Stimulated activated CD8-positive, alpha-beta memory T cell treated with anti-CD3 and anti-CD28 coated beads, Interleukin-15, amount 100 ng/mL, for 48 hours (primary cell): ENCODE measurements around the gene ZNF414.
"Not testable (repeated sequence)": the region's sequence is repeated elsewhere in the genome, so short reads cannot be mapped to it uniquely, and the experiment has no call there.

Experiments used
- DNase-seq, 2 donors: peaks; one replicate each; pipeline ENCODE4 v3.0.0-alpha.2; 2020; ENCODE audit warnings: low read depth in 2 of 2

The ZNF414 gene, protein sequence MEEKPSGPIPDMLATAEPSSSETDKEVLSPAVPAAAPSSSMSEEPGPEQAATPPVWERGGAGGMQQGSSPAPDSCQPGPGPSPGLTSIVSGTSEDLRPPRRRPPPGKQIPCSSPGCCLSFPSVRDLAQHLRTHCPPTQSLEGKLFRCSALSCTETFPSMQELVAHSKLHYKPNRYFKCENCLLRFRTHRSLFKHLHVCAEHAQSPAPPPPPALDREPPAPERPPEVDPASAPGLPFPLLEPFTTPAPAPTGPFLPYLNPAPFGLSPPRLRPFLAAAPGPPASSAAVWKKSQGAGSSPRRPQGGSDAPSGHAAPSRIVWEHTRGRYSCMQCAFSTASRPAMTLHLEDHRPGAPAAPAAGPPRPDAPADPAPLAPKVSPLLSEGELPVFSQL

DNA sequence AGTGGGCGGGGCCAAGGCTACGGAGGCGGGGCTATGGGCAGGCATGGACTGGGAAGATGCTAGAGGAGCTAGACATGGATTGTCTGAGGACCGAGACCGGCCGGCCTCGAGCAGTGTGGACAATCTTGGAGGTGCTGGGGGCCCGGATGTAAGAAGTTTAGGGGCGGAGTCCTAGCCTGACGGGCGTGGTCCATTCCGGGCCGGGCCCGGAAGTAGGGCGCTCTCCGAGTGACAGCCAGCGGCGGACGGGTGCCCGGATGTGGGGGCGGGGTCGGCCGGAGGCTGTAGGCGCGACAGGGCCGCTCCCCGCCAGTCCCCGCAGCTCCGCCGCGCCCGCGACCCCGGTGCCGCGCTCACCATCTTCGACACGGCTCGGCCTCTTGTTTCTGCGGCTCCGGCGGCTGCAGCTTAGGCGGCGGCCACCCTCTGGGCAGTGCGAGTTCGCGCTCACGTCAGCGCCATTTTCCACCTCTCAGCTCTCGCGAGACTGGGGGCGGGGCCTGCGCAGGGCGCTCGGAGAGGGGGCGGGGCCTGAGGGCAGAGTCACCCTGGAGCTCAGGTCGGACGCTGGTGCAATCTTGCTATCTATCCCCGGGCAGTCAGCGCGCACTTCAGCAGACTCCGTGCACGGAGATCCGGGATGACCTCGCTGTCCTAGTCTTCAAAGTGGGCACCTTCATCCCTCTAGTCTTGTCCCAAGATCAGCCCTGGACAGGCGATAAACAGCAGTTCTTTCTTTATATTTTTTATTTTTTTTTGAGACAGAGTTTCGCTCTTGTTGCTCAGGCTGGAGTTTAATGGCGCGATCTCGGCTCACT is at the start of gene ZNF414:
Gene ZNF414 (minus strand): TSS at position 481 of the 818 bp plus-strand sequence. CDS start 121 bp downstream, at position 360.
- peak; percentile 91 to 95 for DNase-seq

DNA sequence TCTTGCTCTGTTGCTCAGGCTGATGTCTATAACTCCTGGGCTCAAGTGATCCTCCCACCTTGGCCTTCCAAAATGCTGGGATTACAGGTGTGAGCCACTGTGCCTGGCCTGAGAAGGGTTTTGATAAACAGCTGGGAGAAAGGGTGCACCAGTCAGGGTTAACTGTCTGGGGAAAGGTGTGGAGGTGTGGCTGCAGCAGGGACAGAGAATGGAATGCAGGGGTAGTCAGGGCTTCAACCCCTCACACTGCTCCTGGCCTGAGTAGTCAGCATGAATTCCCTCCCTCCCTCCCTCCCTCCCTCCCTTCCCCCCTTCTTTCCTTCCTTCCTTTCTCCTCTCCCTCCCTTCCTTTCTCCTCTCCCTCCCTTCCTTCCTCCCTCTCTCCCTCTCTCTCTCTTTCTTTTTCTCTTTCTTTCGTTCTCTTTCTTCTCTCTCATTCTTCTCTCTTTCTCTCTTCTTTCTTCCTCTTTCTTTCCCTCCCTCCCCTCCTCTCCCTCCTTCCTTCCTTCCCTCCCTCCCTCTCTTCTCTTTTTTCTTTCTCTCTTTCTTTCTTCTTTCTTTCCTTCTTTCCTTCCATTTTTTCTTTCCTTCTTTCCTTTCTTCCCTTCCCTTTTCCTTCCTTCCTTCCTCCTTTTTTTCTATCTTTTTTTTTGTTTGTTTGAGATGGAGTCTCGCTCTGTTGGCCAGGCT is 47.3 kb upstream of the ZNF414 start:
- DNase-seq: no peak

DNA sequence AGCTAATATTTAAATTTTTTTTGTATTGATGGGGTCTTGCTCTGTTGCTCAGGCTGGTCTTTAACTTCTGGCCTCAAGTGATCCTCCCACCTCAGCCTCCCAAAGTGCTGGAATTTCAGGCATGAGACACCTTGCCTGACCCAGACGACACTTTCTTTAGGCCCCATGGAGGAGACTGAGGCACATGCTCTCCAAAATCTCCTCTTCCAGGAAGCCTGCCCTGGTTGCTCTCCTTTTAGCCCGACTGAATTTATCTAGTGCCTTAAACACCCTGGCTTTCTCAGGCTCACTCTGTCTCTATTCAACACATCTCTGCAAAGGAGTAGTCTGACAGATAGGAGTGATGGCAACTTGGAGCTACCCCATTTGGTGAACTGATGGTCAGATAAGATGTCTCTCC is 44.4 kb upstream of the ZNF414 start:
- DNase-seq: no peak

DNA sequence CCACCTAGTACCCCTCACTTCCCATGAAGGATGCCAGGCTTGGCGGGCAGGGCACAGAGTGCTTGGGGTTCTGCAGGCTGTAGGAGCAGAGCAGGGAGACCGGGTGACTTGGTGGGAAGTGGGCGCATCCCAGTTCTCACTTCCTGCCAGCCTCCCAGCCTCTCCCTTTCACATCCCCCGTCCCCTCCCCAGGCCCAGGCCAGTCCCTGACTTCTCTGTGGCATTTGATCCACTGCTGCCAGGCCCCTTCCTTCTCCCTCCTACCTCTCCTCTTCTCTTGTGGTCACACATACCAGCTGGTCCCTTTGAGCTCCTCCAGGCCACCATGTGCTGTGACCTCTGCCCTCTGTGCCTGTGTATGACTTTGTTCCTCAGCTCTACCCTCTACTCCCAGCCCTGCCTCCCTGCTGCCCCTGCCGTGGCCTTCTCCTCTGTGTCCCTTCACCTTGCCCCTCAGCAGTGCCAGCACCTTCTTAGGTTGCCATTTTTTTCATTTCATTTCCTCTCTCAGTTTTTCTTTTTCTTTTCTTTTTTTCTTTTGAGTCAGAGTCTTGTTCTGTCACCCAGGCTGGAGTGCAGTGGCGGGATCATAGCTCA is 43.8 kb upstream of the ZNF414 start:
- no peak for DNase-seq

DNA sequence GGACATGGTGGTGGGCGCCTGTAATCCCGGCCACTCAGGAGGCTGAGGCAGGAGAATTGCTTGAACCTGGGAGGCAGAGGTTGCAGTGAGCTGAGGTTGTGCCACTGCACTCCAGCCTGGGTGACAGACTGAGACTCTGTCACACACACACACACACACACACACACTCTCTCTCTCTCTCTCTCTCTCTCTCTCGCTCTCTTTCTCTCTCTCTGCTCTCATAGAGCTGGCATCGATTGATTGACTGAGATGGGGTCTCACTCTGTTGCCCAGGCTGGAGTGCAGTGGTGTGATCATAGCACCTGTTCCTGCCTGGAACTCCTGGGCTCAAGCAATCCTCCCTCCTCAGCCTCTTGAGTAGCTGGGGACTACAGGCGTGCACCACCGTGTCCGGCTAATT is 39.8 kb upstream of the ZNF414 start:
- not testable (repeated sequence) for DNase-seq

DNA sequence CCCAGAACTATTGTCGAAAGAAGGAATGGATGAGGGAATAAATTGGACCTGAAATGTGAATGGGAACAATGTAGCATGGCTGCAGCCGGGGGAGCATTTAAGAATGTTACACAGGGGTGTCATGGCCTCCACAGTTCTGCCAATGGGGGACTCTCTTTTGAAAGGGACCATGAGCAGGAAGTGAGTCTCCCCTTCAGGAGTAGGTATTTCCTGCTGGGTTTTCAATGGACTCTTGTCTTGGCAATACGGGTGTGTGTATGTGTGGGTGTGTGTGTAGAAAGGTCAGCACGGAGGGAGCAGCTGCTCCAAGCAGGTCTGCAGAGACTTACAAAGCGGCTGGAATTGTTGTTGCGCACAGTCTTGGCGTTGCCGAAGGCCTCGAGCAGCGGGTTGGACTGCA is 38.8 kb upstream of the ZNF414 start:
- DNase-seq: no peak

DNA sequence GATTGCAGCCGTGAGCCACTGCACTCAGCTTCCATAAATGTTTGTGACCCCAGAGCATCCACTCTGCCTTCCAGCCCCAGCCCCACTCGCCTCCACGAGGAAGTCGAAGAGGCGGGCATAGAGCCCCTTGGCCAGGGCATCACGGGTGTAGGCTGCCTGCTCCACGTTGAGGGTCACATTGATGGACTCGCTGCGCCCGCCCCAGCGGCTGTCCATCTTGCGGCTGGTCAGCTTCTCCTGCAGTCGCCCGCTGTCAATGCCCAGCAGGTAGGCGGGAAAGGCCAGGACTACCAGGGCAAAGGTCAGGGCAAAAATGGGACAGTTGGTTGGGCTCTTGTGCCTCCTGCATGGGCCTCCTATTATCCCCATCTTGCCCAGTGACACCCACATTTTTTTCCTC is 36.1 kb upstream of the ZNF414 start:
- no peak for DNase-seq

DNA sequence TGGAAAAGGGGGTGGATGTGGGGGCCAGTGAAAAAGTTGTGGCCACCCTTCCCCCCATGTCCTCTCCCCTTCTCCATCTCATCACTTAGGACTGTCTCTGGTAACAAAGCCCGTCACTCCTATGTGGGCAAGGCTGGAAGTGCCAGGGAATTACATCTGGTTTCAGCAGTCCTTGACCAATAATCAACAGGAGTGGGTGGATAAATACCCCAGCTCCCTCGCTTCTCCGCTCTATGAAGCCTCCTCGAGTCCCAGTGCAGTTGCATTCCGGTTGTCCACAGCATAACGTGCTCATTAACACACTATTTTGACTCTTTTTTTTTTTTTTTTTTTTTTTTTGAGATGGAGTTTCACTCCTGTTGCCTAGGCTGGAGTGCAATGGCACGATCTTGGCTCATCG is 31.8 kb upstream of the ZNF414 start:
- DNase-seq: no peak

DNA sequence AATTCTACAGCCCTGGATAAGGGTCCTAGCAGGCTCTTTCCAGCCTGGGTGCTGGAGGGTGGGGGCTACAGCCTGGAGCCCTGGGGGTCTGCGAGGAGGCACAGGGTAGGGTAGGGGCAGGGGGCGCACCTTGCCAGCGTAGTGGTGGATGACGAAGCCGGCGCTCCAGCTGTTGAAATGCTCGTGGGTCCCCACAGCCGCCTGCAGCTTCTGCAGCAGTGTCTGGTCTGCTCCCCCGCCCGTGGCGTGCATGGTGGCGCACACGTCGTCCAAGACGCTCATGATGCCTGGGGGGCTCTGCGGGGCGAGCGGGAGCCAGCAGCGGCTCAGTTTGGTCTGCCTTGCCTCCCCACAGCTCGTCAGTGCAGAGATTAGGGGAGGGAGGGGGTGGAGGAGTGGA is 30.2 kb upstream of the ZNF414 start:
- no peak for DNase-seq

DNA sequence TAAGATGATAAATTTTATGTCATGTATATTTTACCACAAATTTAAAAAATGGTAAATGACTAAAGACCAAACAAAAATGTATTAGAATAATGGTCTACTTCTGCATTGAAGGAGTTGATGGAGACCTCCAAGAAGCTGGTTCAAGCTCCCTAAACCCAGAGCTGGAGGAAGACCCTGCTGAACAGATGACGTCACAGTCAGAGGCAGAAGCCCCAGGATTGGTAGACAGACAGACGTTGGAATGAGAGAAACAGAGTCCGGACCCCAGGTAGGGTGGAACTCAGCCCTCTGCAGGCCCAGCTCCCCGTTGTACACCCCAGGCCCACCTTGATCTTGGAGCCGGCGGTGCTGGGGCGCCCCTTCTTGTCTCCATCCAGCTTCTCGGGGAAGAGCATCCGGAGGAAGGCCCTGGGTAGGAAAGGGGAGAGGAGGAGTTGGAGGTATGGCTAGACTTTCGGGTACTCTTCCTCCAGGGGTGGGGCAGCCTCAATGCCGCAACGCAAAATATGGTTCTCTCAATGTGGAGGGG is 25.7 kb upstream of the ZNF414 start:
- no peak for DNase-seq

DNA sequence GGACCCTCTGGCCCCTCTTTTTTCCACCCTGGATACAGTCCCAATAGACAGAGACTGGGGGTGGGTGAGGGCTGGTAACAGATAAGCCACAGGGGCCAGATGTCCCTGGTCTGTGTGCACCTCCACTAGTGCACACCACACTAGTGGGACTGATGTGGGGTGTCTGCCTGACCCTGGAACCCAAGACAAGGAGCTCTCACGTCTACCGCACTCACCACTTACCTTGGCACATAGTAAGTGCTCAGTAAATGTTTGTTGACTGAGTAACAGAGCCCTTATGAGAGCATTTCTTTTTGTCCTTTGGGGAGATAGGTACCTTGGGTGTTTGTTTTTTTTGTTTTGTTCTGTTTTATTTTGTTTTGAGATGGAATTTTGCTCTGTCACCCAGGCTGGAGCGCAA is 23.1 kb upstream of the ZNF414 start:
- no peak for DNase-seq

DNA sequence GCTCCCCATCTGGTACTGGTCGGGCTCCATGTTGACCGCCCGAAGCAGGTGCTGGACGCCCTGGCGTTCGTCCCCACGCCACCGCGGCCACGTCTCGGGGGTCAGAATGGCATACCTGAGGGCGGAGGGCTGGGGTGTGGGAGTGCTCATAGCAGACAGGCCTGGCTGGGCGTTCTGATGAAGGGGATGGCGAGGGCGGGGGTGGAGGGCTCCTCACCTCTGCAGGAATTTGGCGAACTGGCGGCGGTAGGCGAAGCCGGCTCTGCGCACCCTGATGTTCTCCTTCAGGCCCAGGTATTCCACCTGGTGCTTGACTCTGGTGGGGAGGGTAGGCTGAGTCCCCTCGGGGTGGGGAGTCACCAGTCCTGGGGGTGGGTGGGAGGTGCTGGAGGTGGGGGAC is 22.3 kb upstream of the ZNF414 start:
- no peak for DNase-seq

DNA sequence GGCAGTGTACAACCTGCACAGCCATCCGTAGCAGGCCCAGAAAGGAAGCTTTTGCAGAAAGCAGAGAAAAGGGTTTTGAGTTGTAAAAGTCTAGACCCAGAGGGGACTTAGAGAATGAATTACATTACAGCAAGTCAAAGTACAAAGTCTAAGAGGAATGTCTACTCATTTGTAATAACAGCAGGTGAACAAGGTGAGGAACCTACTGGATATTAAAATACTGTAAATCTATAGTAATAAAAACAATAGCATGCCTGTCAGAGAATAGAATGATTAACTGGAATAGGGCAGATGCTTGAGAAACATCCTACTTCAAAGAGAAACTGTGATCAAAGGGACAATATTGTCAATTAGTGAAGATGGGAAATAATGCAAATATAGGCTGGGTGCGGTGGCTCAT is 18.3 kb upstream of the ZNF414 start:
- no peak for DNase-seq

DNA sequence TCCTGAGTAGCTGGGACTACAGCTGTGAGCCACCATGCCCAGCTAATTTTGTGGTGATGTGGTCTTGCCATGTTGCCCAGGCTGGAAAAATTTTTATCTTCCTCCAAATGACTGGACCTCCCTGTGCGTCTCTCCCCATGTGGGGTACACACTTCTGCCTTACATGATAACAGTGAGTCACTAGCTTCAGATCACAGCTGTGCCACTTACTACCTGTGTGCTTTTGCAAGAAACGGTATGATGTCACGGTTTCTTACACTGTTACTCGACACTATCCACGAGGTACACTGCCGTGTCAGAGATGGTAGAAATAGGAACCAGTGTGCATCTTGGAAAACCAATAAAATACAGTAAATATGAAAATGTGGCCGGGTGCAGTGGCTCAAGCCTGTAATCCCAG is 17.5 kb upstream of the ZNF414 start:
- no peak for DNase-seq

DNA sequence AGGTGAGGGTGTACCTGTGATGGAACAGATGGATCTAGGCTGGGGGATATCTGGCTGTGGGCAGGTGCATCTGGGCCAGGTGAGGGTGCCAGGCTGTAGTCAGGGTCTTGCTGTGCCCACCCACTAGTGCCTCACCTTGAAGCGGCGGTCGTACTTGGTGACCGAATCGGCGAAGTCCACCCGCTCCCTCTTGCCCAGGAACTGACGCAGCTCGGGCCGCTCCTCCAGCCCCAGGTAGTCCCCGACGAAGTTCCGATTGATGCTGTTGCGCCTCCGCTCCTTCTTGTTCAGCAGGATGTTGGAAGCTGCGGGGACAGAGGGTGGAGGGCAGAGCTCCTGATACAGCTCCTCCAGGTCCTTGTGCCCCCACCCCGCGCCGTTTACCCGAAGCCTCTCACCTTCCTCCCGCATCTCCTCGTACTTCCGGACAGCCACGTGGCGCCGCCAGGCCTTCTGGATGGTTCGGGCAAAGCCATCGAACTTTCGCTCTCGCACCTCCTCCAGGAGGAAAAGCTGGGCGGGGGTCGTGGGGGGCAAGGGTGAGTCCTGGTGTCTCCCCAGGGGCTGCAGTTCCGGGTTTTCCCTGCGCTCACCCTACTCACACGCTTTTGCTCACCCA is 16.2 kb upstream of the ZNF414 start:
- no peak for DNase-seq

DNA sequence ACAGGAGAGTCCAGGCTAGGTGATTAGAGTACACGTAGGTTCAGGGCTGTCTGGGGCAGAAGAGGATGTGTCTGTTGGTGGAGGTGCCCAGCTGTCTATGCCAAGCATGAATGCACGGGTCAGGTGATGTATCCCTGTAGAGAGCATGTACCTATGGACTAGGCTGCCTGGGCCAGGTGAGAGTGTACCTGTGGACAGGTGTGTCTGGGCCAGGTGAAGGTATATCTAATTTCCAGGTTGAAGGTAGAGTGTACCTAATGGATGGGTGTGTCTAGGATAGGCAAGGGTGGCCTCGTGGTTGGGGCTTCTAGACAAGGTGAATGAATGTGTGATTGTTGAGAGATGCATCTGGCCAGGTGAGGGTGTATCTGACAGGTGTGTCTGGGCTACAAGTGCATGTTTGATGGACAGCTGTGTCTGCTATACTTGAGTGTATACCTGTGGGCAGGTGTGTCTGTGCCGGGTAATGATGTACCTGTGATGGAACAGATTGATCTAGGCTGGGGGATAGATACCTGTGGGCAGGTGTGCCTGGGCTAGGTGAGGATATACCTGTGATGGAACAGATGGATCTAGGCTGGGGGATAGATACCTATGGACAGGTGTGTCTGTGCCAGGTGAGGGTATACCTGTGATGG is 15.5 kb upstream of the ZNF414 start:
- DNase-seq: no peak

DNA sequence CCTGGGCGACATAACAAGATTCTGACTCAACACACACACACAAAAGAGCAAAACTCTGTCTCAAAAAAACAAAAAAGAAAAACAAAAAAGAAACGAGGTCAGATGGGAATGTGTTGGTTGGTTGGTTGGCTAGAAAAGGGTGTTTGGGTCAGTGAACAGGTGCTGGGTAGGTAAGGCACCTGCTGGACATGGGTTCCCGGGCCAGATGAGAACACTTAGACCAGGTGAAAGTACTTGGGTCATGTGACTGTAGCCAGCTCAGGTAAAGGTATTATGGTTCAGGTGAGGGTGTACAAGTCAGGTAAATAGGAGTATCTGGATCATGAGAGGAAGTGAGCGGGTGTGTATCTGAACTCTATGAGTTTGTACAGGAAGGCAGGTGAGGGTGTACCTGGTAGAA is 14.5 kb upstream of the ZNF414 start:
- DNase-seq: no peak

DNA sequence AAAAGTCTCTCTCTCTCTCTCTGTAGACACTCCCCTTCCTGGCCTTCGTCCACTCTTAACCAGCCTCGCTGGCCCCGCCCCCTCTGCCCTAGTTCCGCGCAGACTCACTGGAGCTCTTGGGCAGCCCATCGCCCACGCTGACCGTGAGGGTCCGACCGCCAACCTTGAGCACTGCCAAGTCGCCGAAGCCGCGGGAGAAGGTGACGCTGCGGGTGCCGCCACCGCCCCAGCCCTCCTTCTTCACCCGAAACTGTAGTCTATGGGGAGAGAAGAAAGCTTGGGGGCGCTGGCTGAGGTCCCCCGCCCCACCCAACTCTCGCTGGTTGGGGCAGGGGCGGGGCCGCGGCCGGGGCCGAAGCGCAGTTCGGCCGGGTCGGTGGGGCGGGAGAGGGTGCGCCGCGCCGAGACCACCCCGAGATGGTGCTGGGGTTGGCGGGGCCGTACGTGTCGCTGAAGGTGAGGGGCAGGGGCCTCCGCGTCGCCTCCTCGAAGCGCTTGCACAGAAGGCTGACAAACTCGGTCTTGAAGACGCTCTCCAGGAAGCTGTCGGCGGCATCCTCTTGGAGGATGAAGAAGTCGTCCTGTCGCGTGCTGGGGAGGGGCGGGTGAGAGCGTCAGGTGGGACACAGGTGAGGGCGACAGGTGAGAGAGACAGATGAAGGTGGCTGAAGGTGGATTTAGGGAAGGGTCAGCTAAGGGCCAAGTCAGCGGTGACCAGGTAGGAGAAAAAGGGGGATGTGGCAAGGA is 12.6 kb upstream of the ZNF414 start:
- DNase-seq: no peak

DNA sequence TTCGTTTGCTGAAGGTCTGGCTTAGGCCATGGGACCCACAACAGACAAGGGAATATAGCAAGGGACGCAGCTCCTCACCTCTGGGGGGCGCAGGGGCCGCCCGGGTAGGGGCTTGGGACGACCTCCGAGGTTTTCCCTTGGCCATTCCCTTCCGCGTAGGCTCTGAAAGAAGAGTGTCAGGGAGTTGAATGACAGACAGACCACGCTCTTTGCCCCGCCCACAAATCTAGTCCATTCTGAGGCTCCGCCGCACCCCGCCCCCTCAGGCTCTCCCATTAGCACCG is 11.4 kb upstream of the ZNF414 start:
- DNase-seq: no peak

DNA sequence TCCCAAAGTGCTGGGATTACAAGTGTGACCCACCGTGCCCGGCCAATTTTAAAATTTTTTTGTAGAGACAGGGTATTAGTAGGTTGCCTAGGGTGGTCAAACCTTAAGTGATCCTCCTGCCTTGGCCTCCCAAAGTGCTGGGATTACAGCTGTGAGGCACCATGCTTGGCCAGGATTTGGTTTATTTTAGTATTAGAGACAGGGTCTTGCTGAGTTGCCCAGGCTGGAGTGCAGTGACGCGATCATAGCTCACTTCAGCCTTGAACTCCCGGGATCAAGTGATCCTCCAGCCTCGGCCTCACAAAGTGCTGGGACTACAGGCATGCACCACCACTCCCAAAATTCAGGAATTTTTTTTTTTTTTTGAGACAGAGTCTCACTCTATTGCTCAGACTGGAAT is 5.4 kb upstream of the ZNF414 start:
- no peak for DNase-seq

DNA sequence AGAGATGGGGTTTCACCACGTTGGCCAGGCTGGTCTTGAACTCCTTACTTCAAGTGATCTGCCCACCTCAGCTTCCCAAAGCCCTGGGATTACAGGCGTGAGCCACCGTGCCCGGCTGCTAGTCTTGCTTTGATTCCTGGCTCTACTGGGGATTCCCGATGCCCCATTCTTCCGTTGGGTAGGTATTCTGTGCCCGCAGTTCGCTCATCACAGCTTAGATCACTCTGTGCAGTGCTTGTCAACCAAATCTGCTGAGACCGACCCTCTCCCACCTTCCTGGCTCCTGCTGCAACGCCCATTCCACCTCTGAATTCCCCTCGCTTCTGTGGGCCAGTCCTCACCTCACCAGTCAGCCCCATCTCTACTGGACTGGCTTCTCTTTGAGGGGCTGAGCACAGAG is 4.6 kb upstream of the ZNF414 start:
- DNase-seq: no peak
